Measurements from ENCODE around the gene ESF1.

GRCh38 chr20:13703265-13703664 is 81.5 kb downstream of the ESF1 start:
- TF ChIP-seq GATA3 (IDR thresholded peaks at IDR 0.05; ENCODE audit: low read depth, low read length): no peak
- no peak for TF ChIP-seq GATA2 (IDR thresholded peaks at IDR 0.05; ENCODE audit: low read depth, low read length)
